Adrenal gland (tissue), 5 donors: Measurements from ENCODE around the gene KAZN.

Experiments
- CTCF ChIP-seq, 6 experiments: fragments of 450-650 bp in 4 of 6; fragments of 200-600 bp in 2 of 6; sonication (generic) in 1 of 6; IDR thresholded peaks; 1 replicate in 5 of 6; 2 replicates in 1 of 6; pipeline versions ENCODE4 v1.5.1 to v1.8.0; 2016 to 2021; ENCODE audit warnings: antibody characterized with exemption in 6 of 6, mild to moderate bottlenecking in 2 of 6, moderate library complexity in 1 of 6
- POLR2A ChIP-seq, 2 donors: fragments of 450-650 bp; IDR thresholded peaks; one replicate each; pipeline ENCODE4 v1.6.1; 2017; ENCODE audit warnings: antibody characterized with exemption in 2 of 2, mild to moderate bottlenecking in 2 of 2, moderate library complexity in 1 of 2
- donor health status: DM: no; HTN: no; CAD: no.

GRCh38 chr1:15031251-15031933 lies 432.9 kb downstream of the KAZN start:
- TF ChIP-seq CTCF (IDR thresholded peaks at IDR 0.05) (no peak), POLR2A (IDR thresholded peaks at IDR 0.05) (no peak)
